ENCODE measurements around the gene CDK5R1.
"Not testable (repeated sequence)": the region's sequence is repeated elsewhere in the genome, so short reads cannot be mapped to it uniquely, and the experiment has no call there.

CDK5R1 gene

DNA sequence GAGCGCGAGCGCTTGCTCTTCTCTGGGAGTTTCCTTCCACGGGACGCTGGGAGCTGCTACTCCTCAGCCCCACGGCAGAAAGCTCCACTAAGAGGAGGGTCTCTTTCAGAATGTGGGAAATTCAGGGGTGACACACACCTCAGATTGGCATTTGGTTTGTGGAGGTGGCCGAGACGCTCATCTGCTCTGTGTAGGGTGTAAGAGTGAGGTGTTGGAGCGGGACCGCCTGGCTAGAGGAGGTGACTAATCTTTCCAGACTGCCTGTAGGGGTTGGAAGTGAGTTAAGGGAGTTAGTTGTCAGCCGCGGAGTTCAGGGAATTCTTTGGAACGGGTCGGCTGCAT, 41.7 kb upstream of the CDK5R1 start:
- DNase-seq, result no peak
- no peaks in the 10 kb centered on the region for H3K9me3 ChIP-seq
- H3K36me3 ChIP-seq, result peaks cover 8% of the 10 kb centered on the region
- H3K4me1 ChIP-seq, result no peaks in the 10 kb centered on the region
- H3K27me3 ChIP-seq, result no peaks in the 10 kb centered on the region
- TF ChIP-seq, protein P1, sequence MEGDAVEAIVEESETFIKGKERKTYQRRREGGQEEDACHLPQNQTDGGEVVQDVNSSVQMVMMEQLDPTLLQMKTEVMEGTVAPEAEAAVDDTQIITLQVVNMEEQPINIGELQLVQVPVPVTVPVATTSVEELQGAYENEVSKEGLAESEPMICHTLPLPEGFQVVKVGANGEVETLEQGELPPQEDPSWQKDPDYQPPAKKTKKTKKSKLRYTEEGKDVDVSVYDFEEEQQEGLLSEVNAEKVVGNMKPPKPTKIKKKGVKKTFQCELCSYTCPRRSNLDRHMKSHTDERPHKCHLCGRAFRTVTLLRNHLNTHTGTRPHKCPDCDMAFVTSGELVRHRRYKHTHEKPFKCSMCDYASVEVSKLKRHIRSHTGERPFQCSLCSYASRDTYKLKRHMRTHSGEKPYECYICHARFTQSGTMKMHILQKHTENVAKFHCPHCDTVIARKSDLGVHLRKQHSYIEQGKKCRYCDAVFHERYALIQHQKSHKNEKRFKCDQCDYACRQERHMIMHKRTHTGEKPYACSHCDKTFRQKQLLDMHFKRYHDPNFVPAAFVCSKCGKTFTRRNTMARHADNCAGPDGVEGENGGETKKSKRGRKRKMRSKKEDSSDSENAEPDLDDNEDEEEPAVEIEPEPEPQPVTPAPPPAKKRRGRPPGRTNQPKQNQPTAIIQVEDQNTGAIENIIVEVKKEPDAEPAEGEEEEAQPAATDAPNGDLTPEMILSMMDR (IDR thresholded peaks at IDR 0.05; ENCODE audit: low read depth, low read length), result no peak
- H3K4me3 ChIP-seq (ENCODE audit: low read depth, low read length), result peak overlapping the region; percentile 92

DNA sequence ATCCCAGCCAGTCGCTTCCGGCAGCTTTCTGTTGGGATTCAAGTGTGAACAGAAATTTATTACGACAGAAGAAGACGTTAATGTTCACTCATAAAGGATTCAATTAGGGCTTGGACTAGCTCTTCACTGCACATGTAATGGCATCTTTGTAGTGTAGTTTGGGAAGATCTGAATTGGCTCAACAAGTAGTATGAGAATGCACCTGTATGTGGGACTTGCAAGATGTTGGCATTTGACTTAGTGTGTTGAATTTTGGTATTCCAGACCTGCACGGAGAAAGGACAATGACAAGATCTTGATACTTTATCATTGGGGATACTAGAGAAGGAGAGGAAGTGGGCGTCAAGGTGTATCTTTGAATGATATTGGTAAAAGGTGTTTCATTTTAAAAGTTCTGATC, 41.3 kb upstream of the CDK5R1 start:
- TF ChIP-seq, protein P1 (IDR thresholded peaks at IDR 0.05; ENCODE audit: low read depth, low read length), result no peak
- no peak for DNase-seq
- Histone ChIP-seq H3K4me3 (ENCODE audit: low read depth, low read length) (peak overlapping the region; percentile 92), H3K27me3 (no peaks in the 10 kb centered on the region), H3K9me3 (no peaks in the 10 kb centered on the region), H3K4me1 (no peaks in the 10 kb centered on the region), H3K36me3 (peaks cover 8% of the 10 kb centered on the region)

DNA sequence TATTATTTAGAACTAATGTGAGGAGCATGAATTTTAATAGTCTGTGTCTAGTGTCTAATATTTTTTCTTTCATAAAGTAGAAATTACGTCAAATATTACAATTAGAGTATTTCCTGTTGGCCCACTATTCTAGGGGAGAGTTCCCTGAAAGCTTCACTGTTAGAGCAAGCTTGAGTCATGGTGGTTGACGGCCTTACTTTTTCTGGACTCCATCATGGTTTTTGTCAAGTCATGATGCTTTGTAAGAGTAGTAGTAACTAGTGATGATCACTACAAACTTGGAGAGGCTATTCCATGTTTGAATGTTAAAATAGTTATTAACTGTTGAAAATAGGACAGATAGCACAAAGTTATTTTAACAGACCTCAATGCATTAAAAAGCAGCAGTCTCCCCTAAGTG, 40.8 kb upstream of the CDK5R1 start:
- H3K9me3 ChIP-seq, result no peaks in the 10 kb centered on the region
- no peaks in the 10 kb centered on the region for H3K27me3 ChIP-seq
- peaks cover 8% of the 10 kb centered on the region for H3K36me3 ChIP-seq
- no peaks in the 10 kb centered on the region for H3K4me1 ChIP-seq
- TF ChIP-seq, protein P1 (IDR thresholded peaks at IDR 0.05; ENCODE audit: low read depth, low read length), result no peak
- peak overlapping the region; percentile 92 for H3K4me3 ChIP-seq (ENCODE audit: low read depth, low read length)
- no peak for DNase-seq

DNA sequence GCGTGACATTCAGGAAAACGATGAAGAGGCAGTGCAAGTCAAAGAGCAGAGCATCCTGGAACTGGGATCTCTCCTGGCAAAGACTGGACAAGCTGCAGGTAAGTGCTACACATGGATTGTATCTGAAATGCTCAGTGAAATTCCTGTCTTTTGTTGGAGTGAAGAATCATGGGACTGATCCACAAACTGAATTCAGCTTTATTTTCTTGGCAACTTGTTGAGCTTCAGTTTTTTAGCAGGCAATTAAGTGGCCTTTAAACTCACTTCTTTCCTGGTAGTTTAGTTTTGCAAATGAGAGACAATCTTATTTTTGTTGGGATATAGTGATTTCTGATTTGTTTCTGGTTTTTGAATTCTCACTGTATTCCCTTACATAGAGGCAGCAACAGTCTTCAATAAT, 39.8 kb upstream of the CDK5R1 start:
- Histone ChIP-seq H3K4me1 (no peaks in the 10 kb centered on the region), H3K9me3 (no peaks in the 10 kb centered on the region), H3K4me3 (ENCODE audit: low read depth, low read length) (no peak overlapping the region), H3K27me3 (no peaks in the 10 kb centered on the region), H3K36me3 (peaks cover 11% of the 10 kb centered on the region)
- no peak for DNase-seq
- TF ChIP-seq, protein P1 (IDR thresholded peaks at IDR 0.05; ENCODE audit: low read depth, low read length), result no peak

DNA sequence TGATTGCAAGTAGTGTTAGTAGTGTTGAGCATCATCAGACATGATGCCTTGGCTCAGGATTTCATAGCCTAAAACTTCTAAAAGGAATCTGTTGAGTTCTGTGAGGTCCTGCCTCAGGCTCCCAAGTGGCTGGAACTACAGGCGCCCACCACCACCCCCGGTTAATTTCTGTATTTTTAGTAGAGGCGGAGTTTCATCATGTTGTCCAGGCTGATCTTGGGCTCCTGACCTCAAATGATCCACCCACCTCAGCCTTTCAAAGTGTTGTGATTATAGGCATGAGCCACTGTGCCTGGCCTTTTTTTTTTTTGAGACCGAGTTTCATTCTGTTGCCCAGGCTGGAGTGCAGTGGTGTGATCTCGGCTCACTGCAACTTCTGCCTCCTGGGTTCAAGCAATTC, 36.8 kb upstream of the CDK5R1 start:
- TF ChIP-seq, protein P1 (IDR thresholded peaks at IDR 0.05; ENCODE audit: low read depth, low read length), result no peak
- H3K36me3 ChIP-seq, result peaks cover 27% of the 10 kb centered on the region
- no peaks in the 10 kb centered on the region for H3K4me1 ChIP-seq
- no peak for DNase-seq
- H3K27me3 ChIP-seq, result no peaks in the 10 kb centered on the region
- no peaks in the 10 kb centered on the region for H3K9me3 ChIP-seq
- no peak overlapping the region for H3K4me3 ChIP-seq (ENCODE audit: low read depth, low read length)

DNA sequence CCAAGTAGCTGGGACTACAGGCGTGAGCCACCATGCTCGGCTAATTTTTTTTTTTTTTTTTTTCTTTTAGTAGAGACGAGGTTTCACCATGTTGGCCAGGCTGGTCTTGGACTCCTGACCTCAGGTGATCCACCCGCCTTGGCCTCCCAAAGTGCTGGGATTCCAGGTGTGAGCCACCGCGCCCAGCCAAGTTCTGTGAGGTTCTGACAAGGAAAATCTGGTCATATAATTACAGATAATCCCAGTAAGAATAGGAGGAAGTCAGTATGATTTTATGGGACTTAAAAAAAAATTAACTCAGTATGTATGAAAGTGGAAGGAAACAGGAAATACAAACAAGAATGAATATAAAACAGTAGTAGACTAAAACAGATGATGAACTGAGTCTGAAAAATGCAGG, 36.4 kb upstream of the CDK5R1 start:
- H3K36me3 ChIP-seq, result peaks cover 31% of the 10 kb centered on the region
- DNase-seq; H3K4me3 ChIP-seq (ENCODE audit: low read depth, low read length); H3K27me3 ChIP-seq; H3K4me1 ChIP-seq; H3K9me3 ChIP-seq: not testable (repeated sequence)

DNA sequence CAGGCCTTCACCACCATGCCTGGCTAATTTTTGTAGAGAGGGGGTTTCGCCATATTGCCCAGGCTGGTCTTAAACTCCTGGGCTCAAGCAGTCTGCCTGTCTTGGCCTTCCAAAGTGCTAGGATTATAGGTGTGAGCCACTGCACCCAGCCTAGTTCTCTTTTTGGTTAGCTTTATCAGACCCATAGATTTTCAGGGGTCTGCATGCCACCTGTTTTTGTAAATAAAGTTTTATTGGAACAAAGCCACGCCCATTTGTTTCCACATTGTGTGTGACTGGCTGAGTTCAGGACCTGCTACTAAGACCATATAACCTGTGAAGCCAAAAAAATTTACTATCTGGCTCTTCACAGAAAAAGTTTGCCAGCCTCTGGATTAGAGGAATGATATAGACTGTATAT, 34.9 kb upstream of the CDK5R1 start:
- H3K36me3 ChIP-seq, result peaks cover 32% of the 10 kb centered on the region
- no peak for DNase-seq
- TF ChIP-seq, protein P1 (IDR thresholded peaks at IDR 0.05; ENCODE audit: low read depth, low read length), result no peak
- H3K9me3 ChIP-seq, result no peaks in the 10 kb centered on the region
- no peak overlapping the region for H3K4me3 ChIP-seq (ENCODE audit: low read depth, low read length)
- no peaks in the 10 kb centered on the region for H3K27me3 ChIP-seq
- no peaks in the 10 kb centered on the region for H3K4me1 ChIP-seq
